AG04450 (cell line): Measurements from ENCODE around the gene CYTL1. TPM values are rescaled to one million over a fixed set of nuclear protein-coding genes. Genes with fewer than 3 reads are reported as not detected.
A peak's percentile ranks its signal among the peaks of the same experiment; 100 is the strongest.

Experiments used
- CTCF ChIA-PET: fragments of 300-600, 350-600 bp; formaldehyde crosslinking; extraction: SDS; loops from one replicate; lab custom pipeline; 2022; ENCODE audit warnings: antibody characterized with exemption, inconsistent platforms; lab: Charles Lee
- POLR2A ChIA-PET: fragments of 350-600 bp; formaldehyde crosslinking; extraction: SDS; loops from one replicate; lab custom pipeline; 2021; ENCODE audit warnings: antibody characterized with exemption, inconsistent platforms; lab: Yijun Ruan, JAX
- DNase-seq: peaks from one replicate; pipeline ENCODE4 v3.0.0-alpha.2; 2011; ENCODE audit warnings: low read depth, low spot score
- H3K27ac ChIP-seq: one replicate; pipeline ENCODE4 v1.5.1; 2012; ENCODE audit warnings: low read depth, low read length, control low read depth
- H3K27me3 ChIP-seq: one replicate; pipeline ENCODE4 v1.6.0; 2012; ENCODE audit warnings: low read length; ENCODE audit not compliant: control insufficient read depth, insufficient read depth
- H3K4me3 ChIP-seq: 2 replicates; pipeline ENCODE4 v1.5.1; 2011; ENCODE audit warnings: mild to moderate bottlenecking, low read depth, low read length, control low read depth
- H3K9me3 ChIP-seq: 2 replicates; pipeline ENCODE4 v1.5.1; 2012; ENCODE audit warnings: low read length; ENCODE audit not compliant: control insufficient read depth, insufficient read depth
- polyA plus RNA-seq: library from polyadenylated mRNA; depleted of rRNA; stranded (reverse); fragments of >200 nt; gene quantifications from 2 replicates; pipeline ENCODE4 v1.2.3, GENCODE V29; 2011
- TF ChIP-seq, protein P1 (sequence below): IDR thresholded peaks from 2 replicates; pipeline ENCODE4 v1.5.1; 2011; ENCODE audit warnings: low read depth, low read length, control low read depth, inconsistent platforms

CYTL1 gene
- polyA plus RNA-seq, 1 experiment, result 30.0 TPM

DNA sequence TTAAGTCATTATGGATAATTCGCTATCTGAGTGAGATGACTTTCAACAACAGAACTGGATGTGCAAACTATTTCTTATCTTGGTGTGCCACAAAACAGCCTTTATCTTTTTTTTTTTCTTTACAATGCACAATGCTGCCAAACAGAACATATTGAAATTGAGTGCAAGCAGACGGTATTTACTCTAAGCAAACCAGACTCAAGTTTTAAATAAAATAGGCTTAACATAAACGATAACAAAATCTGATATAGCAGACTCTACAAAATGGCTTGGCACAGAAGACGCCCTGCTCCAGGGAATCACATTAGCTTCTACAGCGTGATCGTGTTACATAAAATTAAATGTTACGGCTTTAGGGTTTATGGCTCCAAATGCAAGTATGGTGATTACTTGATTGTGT lies 22.4 kb upstream of the CYTL1 start:
- H3K9me3 ChIP-seq, result no peaks in the 10 kb centered on the region
- no peak overlapping the region for H3K27ac ChIP-seq
- DNase-seq, result no peak
- TF ChIP-seq, protein P1, sequence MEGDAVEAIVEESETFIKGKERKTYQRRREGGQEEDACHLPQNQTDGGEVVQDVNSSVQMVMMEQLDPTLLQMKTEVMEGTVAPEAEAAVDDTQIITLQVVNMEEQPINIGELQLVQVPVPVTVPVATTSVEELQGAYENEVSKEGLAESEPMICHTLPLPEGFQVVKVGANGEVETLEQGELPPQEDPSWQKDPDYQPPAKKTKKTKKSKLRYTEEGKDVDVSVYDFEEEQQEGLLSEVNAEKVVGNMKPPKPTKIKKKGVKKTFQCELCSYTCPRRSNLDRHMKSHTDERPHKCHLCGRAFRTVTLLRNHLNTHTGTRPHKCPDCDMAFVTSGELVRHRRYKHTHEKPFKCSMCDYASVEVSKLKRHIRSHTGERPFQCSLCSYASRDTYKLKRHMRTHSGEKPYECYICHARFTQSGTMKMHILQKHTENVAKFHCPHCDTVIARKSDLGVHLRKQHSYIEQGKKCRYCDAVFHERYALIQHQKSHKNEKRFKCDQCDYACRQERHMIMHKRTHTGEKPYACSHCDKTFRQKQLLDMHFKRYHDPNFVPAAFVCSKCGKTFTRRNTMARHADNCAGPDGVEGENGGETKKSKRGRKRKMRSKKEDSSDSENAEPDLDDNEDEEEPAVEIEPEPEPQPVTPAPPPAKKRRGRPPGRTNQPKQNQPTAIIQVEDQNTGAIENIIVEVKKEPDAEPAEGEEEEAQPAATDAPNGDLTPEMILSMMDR, result no peak
- POLR2A ChIA-PET, result no interaction called here
- CTCF ChIA-PET, result interaction anchor here (5.2 kb wide), 1 partner anchor 8 kb away, joined by 25 read pairs; the partner anchor contains the start of gene STK32B
- no peaks in the 10 kb centered on the region for H3K27me3 ChIP-seq
- H3K4me3 ChIP-seq, result no peak overlapping the region

DNA sequence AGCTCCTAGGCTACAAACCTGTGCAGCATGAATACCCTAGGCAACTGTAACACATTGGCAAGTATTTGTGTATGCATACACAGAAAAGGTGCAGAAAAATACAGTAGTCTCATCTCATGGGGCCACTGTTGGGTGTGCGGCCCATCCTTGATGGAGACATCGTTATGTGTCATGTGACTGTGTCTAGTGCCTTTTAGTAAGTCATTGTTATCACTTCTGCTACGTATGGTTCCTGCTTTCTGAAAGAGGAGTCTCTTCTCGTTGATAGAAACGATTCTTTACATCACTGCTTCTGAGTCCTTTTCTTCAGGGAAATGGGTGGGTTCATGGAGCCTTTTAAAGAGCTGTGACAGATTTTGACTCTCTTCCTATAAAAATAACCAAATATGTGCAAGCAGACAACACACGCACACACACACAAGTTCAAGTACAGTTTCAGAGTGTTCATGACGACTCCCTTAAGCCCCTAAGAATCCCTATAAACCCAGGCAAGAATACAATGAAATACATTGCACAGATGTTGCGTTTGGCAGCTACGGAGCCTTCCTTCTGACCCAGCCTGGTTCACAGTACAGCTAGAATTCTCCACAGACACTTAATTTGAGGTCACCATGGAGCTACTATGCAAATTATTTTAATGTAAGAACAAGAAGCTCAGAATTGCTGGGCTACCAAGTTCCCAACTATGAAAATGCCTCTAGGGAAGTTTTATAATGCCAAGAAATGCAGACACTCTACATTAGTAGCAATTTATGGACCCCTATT lies 21.8 kb upstream of the CYTL1 start:
- TF ChIP-seq, protein P1, result no peak
- H3K27me3 ChIP-seq, result no peaks in the 10 kb centered on the region
- no peak overlapping the region for H3K4me3 ChIP-seq
- no peaks in the 10 kb centered on the region for H3K9me3 ChIP-seq
- DNase-seq, result no peak
- no peak overlapping the region for H3K27ac ChIP-seq
- CTCF ChIA-PET, result interaction anchor here (5.2 kb wide), 1 partner anchor 9 kb away, joined by 25 read pairs; the partner anchor contains the start of gene STK32B
- POLR2A ChIA-PET, result no interaction called here

DNA sequence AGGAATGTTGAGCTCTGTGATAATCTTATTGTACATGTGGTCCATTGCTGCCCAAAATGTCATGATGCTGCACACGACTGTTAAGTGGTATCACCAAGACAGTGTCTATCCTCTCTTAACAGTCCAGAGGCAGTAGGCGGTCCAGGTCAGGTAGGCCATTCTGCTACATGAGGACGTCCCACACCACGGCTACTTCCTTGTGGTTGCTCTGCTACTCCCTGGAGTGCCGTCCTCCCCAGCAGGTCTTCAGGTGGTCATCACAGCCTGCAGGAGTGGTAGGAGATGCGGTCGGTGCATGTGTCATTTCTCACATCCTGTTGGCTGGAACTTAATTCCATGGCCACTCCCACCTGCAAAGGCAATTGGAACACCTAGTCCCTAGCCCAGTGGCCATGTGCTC lies 20.5 kb upstream of the CYTL1 start:
- Histone ChIP-seq H3K4me3 (no peak overlapping the region), H3K9me3 (no peaks in the 10 kb centered on the region), H3K27me3 (no peaks in the 10 kb centered on the region), H3K27ac (no peak overlapping the region)
- ChIA-PET CTCF (interaction anchor here (0.6 to 5.2 kb wide), 2 partner anchors 10 to 33 kb away, joined by 3 to 25 read pairs; partner anchors contain the start of gene STK32B), POLR2A (interaction anchor here (0.6 to 0.7 kb wide), 2 partner anchors 117 to 901 kb away, joined by 5 to 6 read pairs; no protein-coding TSS in a partner anchor)
- TF ChIP-seq, protein P1, result no peak
- DNase-seq, result no peak

DNA sequence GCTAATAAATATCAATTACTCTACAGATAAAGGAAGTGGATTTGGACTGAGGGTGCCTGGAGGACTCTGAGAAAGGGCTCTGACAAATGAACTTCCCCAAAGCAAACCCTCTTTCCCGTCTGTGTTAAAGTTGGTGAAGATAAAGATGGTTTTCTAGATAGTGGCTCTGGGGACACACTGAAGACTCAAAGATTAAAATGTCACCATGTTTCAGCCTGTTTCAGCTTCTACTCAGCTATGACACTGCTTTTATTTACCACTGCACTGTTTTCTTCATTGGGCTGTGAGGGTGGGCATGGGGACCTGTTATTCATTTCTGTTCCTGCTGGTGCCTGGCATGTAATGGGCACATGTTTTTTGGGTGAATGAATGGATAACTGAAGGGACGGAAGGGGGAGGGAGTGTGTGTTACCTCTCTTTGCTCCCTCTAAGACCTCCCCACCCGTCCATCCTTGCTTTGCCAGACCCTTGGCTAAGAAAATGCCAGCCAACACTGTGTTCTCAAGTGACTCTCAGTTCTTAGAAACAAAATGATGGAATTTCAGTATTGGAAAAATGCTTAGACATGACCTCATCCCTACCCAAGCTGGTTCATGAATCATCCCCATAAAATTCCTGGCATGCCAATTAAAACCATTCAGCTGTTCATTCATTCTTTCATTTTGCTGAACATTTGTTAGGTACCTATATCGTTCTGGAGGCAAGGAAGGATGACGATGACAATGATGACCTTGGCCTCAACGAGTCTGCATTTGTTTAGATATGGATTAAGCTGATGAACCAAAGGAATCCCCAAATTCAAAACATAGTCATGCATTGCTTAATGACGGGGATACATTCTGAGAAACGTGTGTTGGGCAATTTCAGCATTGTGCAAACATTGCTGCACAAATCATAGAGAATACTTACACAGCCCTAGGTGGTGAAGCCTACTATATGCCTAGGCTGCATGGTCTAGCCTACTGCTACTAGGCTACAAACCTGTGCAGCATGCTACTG lies 18.6 kb upstream of the CYTL1 start:
- TF ChIP-seq, protein P1, result no peak
- Histone ChIP-seq H3K9me3 (no peaks in the 10 kb centered on the region), H3K27me3 (no peaks in the 10 kb centered on the region), H3K27ac (peak overlapping the region; percentile 89), H3K4me3 (no peak overlapping the region)
- POLR2A ChIA-PET, result interaction anchor here (1.1 to 1.8 kb wide), 2 partner anchors 13 to 775 kb away, joined by 3 to 11 read pairs; partner anchors contain the start of gene STK32B
- CTCF ChIA-PET, result interaction anchor here (1.0 to 5.2 kb wide), 5 partner anchors 11 to 483 kb away, joined by 3 to 25 read pairs (median 4); partner anchors contain the start of gene STK32B
- peak; percentile 94 for DNase-seq
